ENCODE measurements around the gene DOCK9. TPM values are rescaled to one million over a fixed set of nuclear protein-coding genes. Genes with fewer than 3 reads are reported as not detected.

DOCK9 gene
- total RNA-seq, 2 donors from 2014 or later: 25.4 to 26.7 TPM

- Mint-ChIP-seq H3K36me3 (peaks cover 14% of the 10 kb centered on the region), H3K27ac (no peak within 1 kb of the TSS), H3K9me3 (peaks cover 10% of the 10 kb centered on the region), H3K4me3 (no peak within 1 kb of the TSS), H3K4me1 (ENCODE audit: low read depth in 2 of 2) (no peaks in the 10 kb centered on the region), H3K27me3 (peaks cover 42 to 56% of the 10 kb centered on the region in 2 donors)
- DNase-seq (ENCODE audit: low spot score) (no peak), ATAC-seq (no peak)
Measured at GRCh38 chr13:98752467-98753290, 225.2 kb downstream of the DOCK9 start, which contains the start of gene SLC15A1. Gene SLC15A1, minus strand, starts transcription at chr13:98752672. Its CDS starts 74 bp downstream, at chr13:98752598.

GRCh38 chr13:98751861-98752466, 225.9 kb downstream of the DOCK9 start:
- Mint-ChIP-seq H3K9me3 (peaks cover 10% of the 10 kb centered on the region), H3K4me3 (no peak overlapping the region), H3K36me3 (peaks cover 14% of the 10 kb centered on the region), H3K27me3 (peaks cover 40 to 52% of the 10 kb centered on the region in 2 donors), H3K27ac (no peak overlapping the region), H3K4me1 (ENCODE audit: low read depth in 2 of 2) (no peaks in the 10 kb centered on the region)
- ATAC-seq (no peak), DNase-seq (ENCODE audit: low spot score) (no peak)

- DNase-seq (ENCODE audit: low spot score) (no peak), ATAC-seq (no peak)
- Mint-ChIP-seq H3K9me3 (peaks cover 10% of the 10 kb centered on the region), H3K27ac (no peak overlapping the region), H3K4me1 (ENCODE audit: low read depth in 2 of 2) (no peaks in the 10 kb centered on the region), H3K36me3 (peaks cover 14% of the 10 kb centered on the region), H3K27me3 (peaks cover 36 to 46% of the 10 kb centered on the region in 2 donors), H3K4me3 (no peak overlapping the region)
Measured at GRCh38 chr13:98751367-98751782, 226.5 kb downstream of the DOCK9 start.

GRCh38 chr13:98749501-98749900, 228.4 kb downstream of the DOCK9 start:
- no peak overlapping the region for H3K4me3 Mint-ChIP-seq
- peaks cover 27 to 33% of the 10 kb centered on the region in 2 donors for H3K27me3 Mint-ChIP-seq
- H3K36me3 Mint-ChIP-seq: peaks cover 9% of the 10 kb centered on the region
- DNase-seq (ENCODE audit: low spot score): no peak
- no peaks in the 10 kb centered on the region for H3K4me1 Mint-ChIP-seq (ENCODE audit: low read depth in 2 of 2)
- ATAC-seq: no peak
- H3K9me3 Mint-ChIP-seq: peaks cover 9% of the 10 kb centered on the region
- no peak overlapping the region for H3K27ac Mint-ChIP-seq

- Mint-ChIP-seq H3K27me3 (peaks cover 9 to 13% of the 10 kb centered on the region in 2 donors), H3K36me3 (no peaks in the 10 kb centered on the region), H3K27ac (no peak overlapping the region), H3K4me1 (ENCODE audit: low read depth in 2 of 2) (no peaks in the 10 kb centered on the region), H3K9me3 (no peaks in the 10 kb centered on the region), H3K4me3 (no peak overlapping the region)
- no peak for DNase-seq (ENCODE audit: low spot score)
- ATAC-seq: no peak
Measured at GRCh38 chr13:98746968-98747367, 230.9 kb downstream of the DOCK9 start.

Other genes with a start within 250 kb of the DOCK9 start
- not detected for gene SLC15A1, start 225.4 kb downstream of the DOCK9 start, total RNA-seq
- 10 to 100 TPM; 55.9 to 58.0 TPM for gene UBAC2, start 222.8 kb upstream of the DOCK9 start, total RNA-seq

Measured in natural killer cell treated with Interleukin-12 subunit alpha and Interleukin-12 subunit beta and Interleukin-15 and Interleukin-18, amount 100 ng/mL, for 72 hours (primary cell).